ENCODE results near the gene RIPPLY3. TPM values are rescaled to one million over a fixed set of nuclear protein-coding genes. Genes with fewer than 3 reads are reported as not detected.
A peak's percentile ranks its signal among the peaks of the same experiment; 100 is the strongest.
"Not testable (repeated sequence)": the region's sequence is repeated elsewhere in the genome, so short reads cannot be mapped to it uniquely, and the experiment has no call there.

RIPPLY3 gene
- total RNA-seq, 1 experiment from 2014 or later: 1.7 TPM

DNA sequence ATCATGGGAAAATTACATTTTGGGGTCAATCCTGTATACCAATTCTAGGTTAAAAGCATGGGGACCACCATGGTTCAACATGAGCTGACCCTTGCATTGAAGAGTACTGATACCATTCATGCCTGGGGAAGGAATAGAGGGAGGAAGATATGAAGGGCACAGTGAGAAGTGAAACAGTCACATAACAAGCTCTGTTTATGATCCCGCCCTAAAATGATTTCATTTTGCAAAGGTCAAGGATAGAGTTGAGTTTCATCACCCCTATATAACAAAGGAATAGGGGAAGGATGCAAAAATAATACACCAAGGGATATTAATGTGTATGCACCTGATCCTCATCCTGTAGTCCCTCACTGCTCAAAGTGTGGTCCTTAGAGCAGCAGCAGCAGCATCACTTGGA is 37.5 kb upstream of the RIPPLY3 start:
- peaks cover 15% of the 10 kb centered on the region for H3K36me3 ChIP-seq
- no peak for DNase-seq (ENCODE audit: low read depth in 1 of 2, low spot score in 2 of 2)

DNA sequence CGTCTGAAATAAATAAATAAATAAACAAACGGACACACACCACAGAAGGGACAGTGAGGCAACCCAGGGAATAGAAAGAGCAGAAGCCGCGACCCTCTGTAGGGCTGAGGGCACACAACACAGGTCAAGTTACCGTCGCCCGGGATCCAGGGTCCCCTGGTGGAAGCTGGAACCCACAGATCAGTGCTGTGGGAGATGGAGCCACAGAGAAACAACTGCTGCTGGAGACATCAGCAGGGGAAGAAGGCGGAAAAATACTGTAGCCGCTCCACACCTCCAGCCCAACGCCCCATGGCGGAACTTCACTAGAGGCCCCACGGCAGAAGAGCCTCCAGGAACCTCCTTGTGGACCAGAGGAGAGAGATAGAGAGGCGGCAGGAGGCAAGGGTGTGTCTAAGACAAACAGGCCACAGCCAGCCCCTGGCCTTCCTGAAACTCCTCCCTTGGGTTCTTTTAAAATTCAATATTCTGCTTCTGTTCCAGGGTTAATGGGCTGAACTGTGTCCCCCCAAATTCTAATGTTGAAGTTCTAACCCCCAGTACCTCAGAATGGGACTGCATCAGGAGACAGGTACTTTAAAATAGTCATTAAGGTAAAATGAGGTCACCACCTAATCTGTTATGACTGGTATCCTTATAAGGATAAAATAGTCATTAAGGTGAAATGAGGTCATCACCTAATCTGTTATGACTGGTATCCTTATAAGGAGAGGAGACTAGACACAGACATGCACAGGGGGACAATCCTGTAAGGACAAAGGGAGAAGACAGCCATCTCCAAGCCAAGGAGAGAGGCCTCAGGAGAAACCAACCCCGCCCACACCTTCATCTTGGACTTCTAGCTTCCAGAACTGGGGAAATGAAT is 32.3 kb upstream of the RIPPLY3 start:
- no peaks in the 10 kb centered on the region for H3K9me3 ChIP-seq (replicated peaks)
- no peak overlapping the region for H3K4me3 ChIP-seq
- peaks cover 3% of the 10 kb centered on the region; the same call in 1 of the 2 replicates for H3K36me3 ChIP-seq
- peaks cover 21% of the 10 kb centered on the region for H3K4me1 ChIP-seq (replicated peaks)
- DNase-seq (ENCODE audit: low read depth in 1 of 2, low spot score in 2 of 2): no peak
- H3K27ac ChIP-seq: no peak overlapping the region
- no peaks in the 10 kb centered on the region for H3K27me3 ChIP-seq (replicated peaks)

More for the DNA sequence above, 37.5 kb upstream of the RIPPLY3 start:
- 0 out of 2 replicates have a peak, but pooled peaks cover 3% of the 10 kb centered on the region for H3K9me3 ChIP-seq (replicated peaks)
- H3K27me3 ChIP-seq (replicated peaks): no peaks in the 10 kb centered on the region
- H3K4me3 ChIP-seq: no peak overlapping the region
- H3K27ac ChIP-seq: no peak overlapping the region
- H3K4me1 ChIP-seq (replicated peaks): peaks cover 21% of the 10 kb centered on the region

DNA sequence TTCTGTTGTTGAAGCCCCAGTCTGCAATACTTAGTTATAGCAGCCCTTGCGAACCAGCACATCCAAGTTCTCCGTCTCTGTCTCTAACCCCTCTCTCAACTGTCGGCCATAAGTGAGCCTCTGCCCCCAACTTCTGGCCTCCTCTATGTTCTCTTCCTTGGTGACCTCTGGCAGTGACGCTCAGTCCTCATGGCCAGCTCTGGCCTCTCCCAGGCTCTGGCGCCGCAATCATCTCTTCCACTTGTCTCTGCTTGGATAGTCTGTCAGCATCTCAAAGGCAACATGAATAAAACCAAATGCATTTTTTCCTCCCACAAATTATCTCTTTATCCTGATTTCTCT is 31.7 kb upstream of the RIPPLY3 start:
- no peaks in the 10 kb centered on the region for H3K27me3 ChIP-seq (replicated peaks)
- peaks cover 3% of the 10 kb centered on the region; the same call in 1 of the 2 replicates for H3K36me3 ChIP-seq
- H3K4me3 ChIP-seq: no peak overlapping the region
- DNase-seq (ENCODE audit: low read depth in 1 of 2, low spot score in 2 of 2): no peak
- H3K9me3 ChIP-seq (replicated peaks): no peaks in the 10 kb centered on the region
- peaks cover 21% of the 10 kb centered on the region for H3K4me1 ChIP-seq (replicated peaks)
- H3K27ac ChIP-seq: no peak overlapping the region

DNA sequence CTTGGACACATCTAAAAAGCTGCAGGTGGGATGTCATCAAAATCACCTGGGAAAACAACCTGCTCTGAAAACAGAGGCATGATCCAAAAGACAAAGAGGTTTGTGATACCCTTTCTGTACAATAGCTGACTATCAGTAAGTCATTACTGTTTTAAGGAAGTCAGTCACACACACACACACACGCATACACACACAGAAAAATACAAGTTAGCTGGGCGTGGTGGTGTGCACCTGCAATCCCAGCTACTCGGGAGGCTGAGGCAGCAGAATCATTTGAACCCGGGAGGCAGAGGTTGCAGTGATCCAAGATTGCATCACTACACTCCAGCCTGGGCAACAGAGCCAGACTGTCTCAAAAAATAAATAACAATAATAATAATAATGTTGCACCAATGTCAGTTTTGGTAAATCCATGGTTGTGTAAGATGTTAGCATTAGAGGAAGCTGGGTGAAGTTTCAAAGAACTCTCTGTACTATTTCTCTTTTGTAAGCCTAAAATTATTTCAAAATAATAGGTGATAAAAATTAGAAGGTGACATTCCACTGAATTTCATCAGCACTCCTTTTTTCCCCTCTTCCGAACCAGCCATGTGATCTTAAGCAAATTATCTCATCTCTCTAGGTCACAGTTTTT is 30.2 kb upstream of the RIPPLY3 start:
- no peaks in the 10 kb centered on the region for H3K27me3 ChIP-seq (replicated peaks)
- no peak for DNase-seq (ENCODE audit: low read depth in 1 of 2, low spot score in 2 of 2)
- no peak overlapping the region for H3K27ac ChIP-seq
- no peaks in the 10 kb centered on the region for H3K9me3 ChIP-seq (replicated peaks)
- no peak overlapping the region for H3K4me3 ChIP-seq
- H3K4me1 ChIP-seq (replicated peaks): peaks cover 21% of the 10 kb centered on the region
- H3K36me3 ChIP-seq: no peaks in the 10 kb centered on the region

DNA sequence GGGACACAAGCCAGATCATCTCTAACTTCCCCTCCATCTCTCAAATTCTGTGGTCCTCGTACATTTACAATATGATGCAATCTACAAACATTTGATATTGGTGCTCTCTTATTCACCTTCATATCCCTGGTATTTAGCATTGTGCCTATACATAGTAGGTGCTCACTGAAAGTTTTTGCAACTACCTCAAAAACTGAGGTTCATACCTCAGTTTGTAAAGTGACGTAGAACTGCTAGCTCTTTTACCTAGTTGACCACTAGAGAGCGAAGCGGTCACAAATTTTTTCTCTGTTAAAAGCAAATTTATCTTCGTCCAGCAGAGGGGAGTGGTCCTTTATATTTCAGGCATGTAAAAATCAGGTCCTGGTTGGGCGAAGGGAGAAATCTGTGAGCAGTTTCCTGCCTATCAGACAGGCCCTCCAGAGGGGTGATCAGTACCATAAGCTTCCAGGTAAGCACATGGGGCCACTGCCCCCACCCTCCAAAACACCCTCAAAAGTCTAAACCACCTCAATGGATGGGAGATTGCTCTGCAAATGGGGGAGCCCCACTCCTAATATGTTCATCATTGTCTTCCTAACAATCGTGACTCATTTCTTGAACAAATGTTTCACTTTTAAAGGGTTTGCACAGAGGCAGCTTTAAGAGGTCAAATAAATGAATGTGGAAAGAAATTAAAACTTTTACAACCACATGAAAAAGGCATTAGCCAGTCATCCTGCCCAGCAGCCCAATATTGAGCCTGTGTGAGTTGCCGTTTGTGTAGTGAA is 29.4 kb upstream of the RIPPLY3 start:
- Histone ChIP-seq H3K4me3 (no peak overlapping the region), H3K27me3 (replicated peaks) (no peaks in the 10 kb centered on the region), H3K4me1 (replicated peaks) (peaks cover 21% of the 10 kb centered on the region), H3K27ac (peak overlapping the region; percentile 43), H3K36me3 (no peaks in the 10 kb centered on the region), H3K9me3 (replicated peaks) (no peaks in the 10 kb centered on the region)
- DNase-seq (ENCODE audit: low read depth in 1 of 2, low spot score in 2 of 2): peak; percentile 64 to 94

DNA sequence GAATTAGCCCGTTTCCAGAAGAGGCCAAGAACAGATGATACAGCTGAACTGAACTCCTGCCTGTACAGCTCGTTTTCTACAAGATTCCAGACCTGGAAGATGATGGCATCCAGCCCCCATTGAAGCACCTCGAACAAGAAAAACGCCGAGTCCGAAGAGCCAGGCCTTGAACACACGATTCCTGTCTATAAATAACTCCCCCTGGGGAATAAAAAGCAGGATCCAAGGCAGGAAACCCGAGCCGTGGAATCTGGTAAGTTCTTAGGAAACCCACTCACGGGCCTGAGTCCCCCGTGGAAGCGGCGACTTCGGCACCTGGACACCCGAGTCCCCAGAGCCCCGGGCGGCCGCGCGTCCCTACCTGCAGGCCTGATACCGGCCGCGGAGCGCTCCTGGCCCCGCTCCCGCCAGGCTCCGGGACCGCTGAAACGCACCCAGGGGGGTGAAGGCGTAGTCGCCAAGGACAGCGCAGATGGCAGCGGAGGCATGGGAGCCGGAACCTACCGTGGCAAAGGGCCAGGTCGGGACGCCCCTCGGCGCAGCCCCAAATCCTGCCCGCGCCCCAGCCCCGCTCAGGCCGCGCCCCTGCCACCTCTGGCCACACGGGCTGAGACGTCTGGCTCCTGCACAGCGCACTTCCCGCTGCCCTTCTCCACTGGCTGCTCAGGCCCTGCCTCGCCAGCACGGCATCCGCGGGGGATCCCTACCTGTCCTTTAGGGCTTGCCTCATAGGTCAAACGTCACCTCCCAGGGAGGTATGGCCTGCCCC is 26.0 kb upstream of the RIPPLY3 start:
- H3K4me1 ChIP-seq (replicated peaks): peaks cover 17% of the 10 kb centered on the region
- no peak for DNase-seq (ENCODE audit: low read depth in 1 of 2, low spot score in 2 of 2)
- H3K36me3 ChIP-seq: no peaks in the 10 kb centered on the region
- H3K4me3 ChIP-seq: no peak overlapping the region
- no peaks in the 10 kb centered on the region for H3K27me3 ChIP-seq (replicated peaks)
- no peaks in the 10 kb centered on the region for H3K9me3 ChIP-seq (replicated peaks)
- no peak overlapping the region for H3K27ac ChIP-seq

DNA sequence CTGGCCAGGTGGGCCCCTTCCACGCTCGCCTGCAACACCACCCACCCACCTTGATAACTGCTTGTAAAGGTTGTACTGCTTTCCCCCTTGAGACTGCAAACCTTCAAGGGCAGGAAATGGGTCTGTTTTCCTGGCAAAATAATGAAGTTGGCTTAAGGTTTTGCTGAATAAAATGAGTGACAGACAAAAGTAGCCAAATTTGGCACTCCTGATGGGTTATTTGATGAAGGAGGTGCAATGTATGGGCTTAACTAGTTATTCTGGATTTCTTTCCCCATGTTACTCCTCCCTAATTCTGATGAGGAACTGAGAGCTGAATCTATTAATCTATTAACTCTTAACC is 25.5 kb upstream of the RIPPLY3 start:
- peaks cover 21% of the 10 kb centered on the region for H3K4me1 ChIP-seq (replicated peaks)
- H3K36me3 ChIP-seq: peaks cover 3% of the 10 kb centered on the region; the same call in 1 of the 2 replicates
- no peak overlapping the region for H3K27ac ChIP-seq
- no peak overlapping the region for H3K4me3 ChIP-seq
- no peaks in the 10 kb centered on the region for H3K27me3 ChIP-seq (replicated peaks)
- H3K9me3 ChIP-seq (replicated peaks): no peaks in the 10 kb centered on the region
- no peak for DNase-seq (ENCODE audit: low read depth in 1 of 2, low spot score in 2 of 2)

DNA sequence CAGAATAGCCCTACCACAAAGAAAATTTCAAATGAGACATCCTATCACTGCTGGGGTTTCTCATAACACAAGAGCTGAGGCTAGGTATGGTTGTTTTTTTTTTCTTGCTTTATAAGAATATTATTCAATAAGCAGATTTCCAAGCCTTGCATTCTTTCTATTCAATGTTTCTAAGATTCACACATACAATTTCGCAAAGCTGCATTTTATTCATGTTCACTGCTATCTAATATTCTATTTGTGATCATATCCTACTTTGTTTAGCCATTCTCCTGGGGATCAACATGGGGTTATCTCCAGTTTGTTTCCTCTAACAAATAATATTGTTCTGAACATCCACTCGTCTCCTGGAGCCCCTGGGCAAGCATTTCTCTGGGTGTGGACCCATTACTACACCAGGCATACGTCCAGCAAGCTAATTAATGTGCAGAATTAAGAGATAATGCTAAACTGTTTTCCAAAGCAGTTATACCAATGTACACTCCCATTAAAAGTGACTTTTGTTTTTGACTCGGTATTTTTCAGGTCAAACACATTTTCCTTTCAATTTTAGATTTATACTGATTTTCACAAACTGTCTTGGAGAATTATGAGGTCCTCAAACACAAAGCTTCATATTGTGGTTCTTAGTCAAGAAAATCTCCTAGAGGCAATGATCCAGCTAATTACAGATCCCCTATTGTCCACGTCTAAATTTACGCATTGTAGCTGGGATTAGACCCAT is 24.4 kb upstream of the RIPPLY3 start:
- Histone ChIP-seq H3K27ac (no peak overlapping the region), H3K27me3 (replicated peaks) (no peaks in the 10 kb centered on the region), H3K36me3 (peaks cover 6% of the 10 kb centered on the region; the same call in 1 of the 2 replicates), H3K4me1 (replicated peaks) (peaks cover 27% of the 10 kb centered on the region), H3K9me3 (replicated peaks) (no peaks in the 10 kb centered on the region), H3K4me3 (no peak overlapping the region)
- DNase-seq (ENCODE audit: low read depth in 1 of 2, low spot score in 2 of 2): no peak

DNA sequence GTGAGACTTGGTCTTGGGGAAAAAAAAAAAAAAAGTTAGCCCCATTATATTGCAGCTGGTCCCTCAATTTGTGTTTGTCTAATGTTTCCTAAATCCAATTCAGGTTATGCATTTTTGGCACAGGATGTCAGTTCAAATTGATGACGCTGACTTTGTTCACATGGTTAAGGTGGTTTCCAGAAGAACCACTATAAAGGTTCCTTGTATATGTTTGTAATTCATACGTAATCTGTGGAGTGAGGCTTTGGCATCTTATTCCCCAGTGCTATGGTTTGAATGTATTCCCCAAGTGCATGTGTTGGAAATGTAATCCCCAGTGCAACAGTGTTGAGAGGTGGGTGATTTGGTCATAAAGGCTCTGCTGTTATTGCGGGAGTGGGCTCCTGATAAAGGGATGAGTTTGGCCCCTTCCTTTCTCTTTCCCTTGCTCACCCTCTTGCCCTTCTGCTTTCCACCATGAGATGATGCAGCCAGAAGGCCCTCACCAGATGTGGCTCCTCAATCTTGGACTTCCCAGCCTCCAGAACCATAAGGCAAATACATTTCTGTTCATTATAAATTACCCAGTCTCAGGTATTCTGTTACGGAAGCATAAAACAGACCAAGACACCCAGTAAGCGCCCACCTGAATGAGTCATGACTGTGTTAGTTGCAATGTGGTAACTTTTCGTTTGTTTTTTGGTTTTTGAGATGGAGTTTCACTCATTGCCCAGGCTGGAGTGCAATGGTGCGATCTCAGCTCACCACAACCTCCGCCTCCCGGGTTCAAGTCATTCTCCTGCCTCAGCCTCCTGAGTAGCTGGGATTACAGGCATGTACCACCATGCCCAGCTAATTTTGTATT is 20.5 kb upstream of the RIPPLY3 start:
- Histone ChIP-seq H3K27me3 (replicated peaks) (no peaks in the 10 kb centered on the region), H3K4me1 (replicated peaks) (peaks cover 47% of the 10 kb centered on the region), H3K36me3 (peaks cover 6% of the 10 kb centered on the region; the same call in 1 of the 2 replicates), H3K27ac (peak overlapping the region; percentile 27), H3K4me3 (no peak overlapping the region), H3K9me3 (replicated peaks) (no peaks in the 10 kb centered on the region)
- no peak for DNase-seq (ENCODE audit: low read depth in 1 of 2, low spot score in 2 of 2)

DNA sequence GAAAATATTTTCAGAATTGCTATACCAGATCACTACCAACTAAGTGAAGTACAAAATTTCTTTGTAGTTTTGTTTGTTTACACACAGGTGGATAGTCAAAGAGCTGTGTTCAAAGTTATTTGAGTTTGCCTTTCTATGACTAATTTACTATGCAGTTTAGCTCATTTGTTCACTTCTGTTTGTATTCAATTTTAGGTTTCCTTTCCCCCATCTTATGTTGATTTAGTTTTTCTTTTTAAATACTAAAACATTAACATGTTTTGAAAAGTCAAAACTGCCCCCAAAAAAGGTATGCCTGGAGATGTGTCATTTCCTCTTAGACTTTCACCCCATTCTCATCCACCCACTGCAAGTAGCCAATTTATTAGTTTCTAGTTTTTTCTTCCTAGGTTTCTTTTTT is 18.7 kb upstream of the RIPPLY3 start:
- H3K27me3 ChIP-seq (replicated peaks): no peaks in the 10 kb centered on the region
- H3K4me1 ChIP-seq (replicated peaks): peaks cover 47% of the 10 kb centered on the region
- H3K9me3 ChIP-seq (replicated peaks): no peaks in the 10 kb centered on the region
- DNase-seq (ENCODE audit: low read depth in 1 of 2, low spot score in 2 of 2): peak in 1 of 2 experiments; percentile 55
- peaks cover 6% of the 10 kb centered on the region; the same call in 1 of the 2 replicates for H3K36me3 ChIP-seq
- no peak overlapping the region for H3K4me3 ChIP-seq
- peak overlapping the region; percentile 91 for H3K27ac ChIP-seq

DNA sequence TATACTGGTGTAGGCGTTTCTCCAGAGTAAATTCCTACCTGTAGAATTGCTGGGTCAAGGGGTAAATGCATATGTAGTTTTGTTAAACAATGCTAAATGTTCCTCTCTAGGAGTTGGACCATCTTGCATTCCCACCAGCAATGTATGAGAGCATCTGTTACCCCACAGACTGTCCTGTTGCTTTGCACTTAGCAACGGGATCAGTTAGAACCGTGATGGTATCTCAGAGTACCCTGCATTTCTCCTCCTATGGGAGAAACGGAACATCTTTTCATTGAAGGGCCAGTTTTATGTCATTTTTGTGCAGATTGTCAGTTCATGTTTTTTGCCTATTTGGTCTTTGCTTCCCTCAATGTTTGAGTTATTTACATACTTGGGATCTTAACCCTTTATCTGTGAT is 18.0 kb upstream of the RIPPLY3 start:
- peak overlapping the region; percentile 91 for H3K27ac ChIP-seq
- H3K27me3 ChIP-seq (replicated peaks): no peaks in the 10 kb centered on the region
- H3K9me3 ChIP-seq (replicated peaks): no peaks in the 10 kb centered on the region
- H3K36me3 ChIP-seq: peaks cover 6% of the 10 kb centered on the region; the same call in 1 of the 2 replicates
- peak in 1 of 2 experiments; percentile 28 for DNase-seq (ENCODE audit: low read depth in 1 of 2, low spot score in 2 of 2)
- peaks cover 47% of the 10 kb centered on the region for H3K4me1 ChIP-seq (replicated peaks)
- no peak overlapping the region for H3K4me3 ChIP-seq

DNA sequence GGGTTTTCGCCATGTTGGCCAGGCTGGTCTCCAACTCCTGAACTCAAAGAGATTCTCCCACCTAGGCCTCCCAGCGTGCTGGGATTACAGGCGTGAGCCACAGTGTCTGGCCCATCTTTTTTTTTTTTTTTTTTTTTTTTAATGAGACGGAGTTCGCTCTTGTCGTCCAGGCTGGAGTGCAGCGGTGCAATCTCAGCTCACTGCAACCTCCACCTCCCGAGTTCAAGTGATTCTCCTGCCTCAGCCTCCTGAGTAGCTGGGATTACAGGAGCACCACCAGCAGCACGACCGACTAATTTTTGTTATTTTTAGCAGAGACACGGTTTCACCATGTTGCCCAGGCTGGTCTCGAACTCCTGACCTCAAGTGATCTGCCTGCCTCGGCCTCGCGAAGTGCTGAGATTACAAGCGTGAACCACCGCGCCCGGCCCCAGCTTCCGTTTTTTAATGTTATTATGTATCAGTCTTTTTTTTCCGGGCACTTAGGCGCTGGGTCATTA is 17.3 kb upstream of the RIPPLY3 start:
- Histone ChIP-seq H3K4me3 (peak overlapping the region; percentile 79), H3K27ac (peak overlapping the region; percentile 91), H3K4me1 (replicated peaks) (peaks cover 47% of the 10 kb centered on the region)
- not testable (repeated sequence) for H3K36me3 ChIP-seq; H3K27me3 ChIP-seq (replicated peaks); H3K9me3 ChIP-seq (replicated peaks)
- DNase-seq (ENCODE audit: low read depth in 1 of 2, low spot score in 2 of 2): peak in 1 of 2 experiments; percentile 14
